ENCODE data around the gene CDKL5. TPM values are rescaled to one million over a fixed set of nuclear protein-coding genes. Genes with fewer than 3 reads are reported as not detected.
"Not testable (repeated sequence)": the region's sequence is repeated elsewhere in the genome, so short reads cannot be mapped to it uniquely, and the experiment has no call there.

Gene CDKL5
- polyA plus RNA-seq, 3 donors from 2014 or later = 1.5 to 2.3 TPM; not detected in 1

DNA sequence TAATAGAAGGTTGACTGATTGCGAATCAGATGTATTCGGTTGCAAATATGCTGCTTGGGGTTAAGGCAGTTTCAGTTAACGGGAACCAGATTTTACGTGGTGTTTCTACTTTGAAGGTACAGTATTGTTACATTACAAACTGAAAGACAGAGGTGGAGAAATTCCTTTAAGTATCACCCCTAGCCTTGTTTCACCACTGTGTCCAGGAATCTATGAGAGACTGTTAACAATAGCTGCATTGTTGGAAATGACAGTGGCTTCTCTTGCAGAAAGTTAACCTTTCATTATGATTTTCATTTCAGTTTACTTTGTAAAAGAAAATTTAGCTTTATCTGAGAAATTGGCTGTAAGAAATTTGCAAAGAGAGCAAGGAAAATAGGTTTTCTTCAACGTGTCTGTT is 2.6 kb downstream of the CDKL5 start:
- H3K36me3 Mint-ChIP-seq = no peaks in the 10 kb centered on the region
- H3K4me1 Mint-ChIP-seq = peaks cover 6 to 17% of the 10 kb centered on the region in 2 donors
- no peak for DNase-seq
- no peak overlapping the region for H3K27ac Mint-ChIP-seq
- no peak overlapping the region for H3K4me3 Mint-ChIP-seq
- no peaks in the 10 kb centered on the region for H3K9me3 Mint-ChIP-seq
- H3K27me3 Mint-ChIP-seq (ENCODE audit: low read depth in 3 of 3) = peaks cover 6 to 19% (median 11%) of the 10 kb centered on the region in 3 donors

DNA sequence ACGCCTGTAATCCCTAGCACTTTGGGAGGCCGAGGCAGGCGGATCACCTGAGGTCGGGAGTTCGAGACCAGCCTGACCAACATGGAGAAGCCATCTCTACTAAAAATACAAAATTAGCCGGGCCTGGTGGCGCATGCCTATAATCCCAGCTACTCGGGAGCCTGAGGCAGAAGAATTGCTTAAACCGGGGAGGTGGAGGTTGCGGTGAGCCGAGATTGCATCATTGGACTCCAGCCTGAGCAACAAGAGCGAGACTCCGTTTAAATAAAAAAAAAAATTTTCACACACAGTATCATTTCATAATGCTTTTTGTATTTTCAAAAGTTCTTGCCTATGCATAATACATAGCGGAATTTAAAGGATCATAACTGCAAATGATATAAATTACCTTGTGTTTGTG is 7.9 kb downstream of the CDKL5 start:
- not testable (repeated sequence) for H3K9me3 Mint-ChIP-seq

DNA sequence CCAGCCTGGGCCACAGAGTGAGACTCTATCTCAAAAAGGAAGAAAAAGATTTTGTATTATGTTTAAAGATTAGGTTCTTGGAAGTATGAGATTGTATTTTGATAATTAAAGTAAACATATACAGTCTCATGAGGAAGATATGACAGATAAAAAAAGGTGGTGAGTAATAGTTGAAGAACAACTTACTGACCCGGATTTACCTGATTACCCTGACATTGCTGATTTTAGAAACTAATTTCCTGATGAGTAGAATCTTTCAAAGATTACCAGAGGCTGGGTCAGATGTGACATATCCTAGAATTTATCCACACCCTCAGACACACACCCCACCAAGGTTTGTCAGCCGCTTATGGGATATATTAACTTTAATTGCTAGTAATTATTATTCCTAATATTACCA is 9.5 kb downstream of the CDKL5 start:
- no peaks in the 10 kb centered on the region for H3K36me3 Mint-ChIP-seq
- H3K4me1 Mint-ChIP-seq = no peaks in the 10 kb centered on the region
- no peak overlapping the region for H3K27ac Mint-ChIP-seq
- peaks cover 0 to 9% (median 2%) of the 10 kb centered on the region in 3 donors for H3K27me3 Mint-ChIP-seq (ENCODE audit: low read depth in 3 of 3)
- H3K4me3 Mint-ChIP-seq = no peak overlapping the region
- DNase-seq = no peak
- no peaks in the 10 kb centered on the region for H3K9me3 Mint-ChIP-seq

More for the DNA sequence above, 7.9 kb downstream of the CDKL5 start:
- not testable (repeated sequence) for H3K36me3 Mint-ChIP-seq, H3K27ac Mint-ChIP-seq, H3K4me1 Mint-ChIP-seq, DNase-seq, H3K4me3 Mint-ChIP-seq
- H3K27me3 Mint-ChIP-seq (ENCODE audit: low read depth in 3 of 3) = peaks cover 1 to 12% (median 4%) of the 10 kb centered on the region in 3 donors

DNA sequence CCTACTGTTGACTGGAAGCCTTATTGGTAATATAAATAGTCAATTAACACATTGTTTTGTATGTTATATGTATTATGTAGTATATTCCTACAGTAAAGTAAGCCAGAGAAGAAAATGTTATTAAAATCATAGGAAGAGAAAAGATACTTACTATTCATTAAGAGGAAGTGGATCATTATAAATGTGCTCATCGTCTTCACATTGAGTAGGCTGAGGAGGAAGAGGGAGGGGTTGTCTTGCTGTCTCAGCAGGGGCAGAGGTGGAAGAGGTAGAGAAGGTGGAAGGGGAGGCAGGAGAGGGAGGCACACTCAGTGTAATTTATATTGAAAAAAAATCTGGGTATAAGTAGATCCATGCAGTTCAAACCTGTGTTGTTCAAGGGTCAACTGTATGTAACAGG is 10.6 kb downstream of the CDKL5 start:
- no peaks in the 10 kb centered on the region for H3K9me3 Mint-ChIP-seq
- peaks cover 0 to 7% (median 2%) of the 10 kb centered on the region in 3 donors for H3K27me3 Mint-ChIP-seq (ENCODE audit: low read depth in 3 of 3)
- H3K27ac Mint-ChIP-seq = no peak overlapping the region
- no peaks in the 10 kb centered on the region for H3K4me1 Mint-ChIP-seq
- DNase-seq = no peak
- no peaks in the 10 kb centered on the region for H3K36me3 Mint-ChIP-seq
- H3K4me3 Mint-ChIP-seq = no peak overlapping the region

DNA sequence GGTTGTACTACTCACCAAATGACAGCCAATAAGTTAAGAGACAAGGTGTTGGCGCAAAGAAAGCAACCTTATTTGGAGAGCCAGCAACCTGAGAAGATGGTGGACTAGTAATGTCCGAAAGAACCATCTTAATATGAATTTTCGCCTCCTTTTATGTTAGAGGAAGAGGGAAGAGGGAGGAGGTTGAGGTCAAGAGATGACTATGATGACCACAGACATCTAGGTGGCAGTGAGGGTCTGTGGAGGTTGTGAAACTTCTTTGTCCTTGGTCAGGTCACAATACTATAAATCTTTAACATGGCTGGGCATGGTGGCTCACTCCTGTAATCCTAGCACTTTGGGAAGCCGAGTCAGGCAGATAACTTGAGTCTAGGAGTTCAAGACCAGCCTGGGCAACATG is 15.4 kb downstream of the CDKL5 start:
- Mint-ChIP-seq H3K27me3 (ENCODE audit: low read depth in 3 of 3) (peaks cover 0 to 2% (median 2%) of the 10 kb centered on the region in 3 donors), H3K4me3 (no peak overlapping the region), H3K4me1 (peaks cover 15 to 21% of the 10 kb centered on the region in 2 donors), H3K27ac (no peak overlapping the region), H3K9me3 (no peaks in the 10 kb centered on the region), H3K36me3 (no peaks in the 10 kb centered on the region)
- DNase-seq = no peak

DNA sequence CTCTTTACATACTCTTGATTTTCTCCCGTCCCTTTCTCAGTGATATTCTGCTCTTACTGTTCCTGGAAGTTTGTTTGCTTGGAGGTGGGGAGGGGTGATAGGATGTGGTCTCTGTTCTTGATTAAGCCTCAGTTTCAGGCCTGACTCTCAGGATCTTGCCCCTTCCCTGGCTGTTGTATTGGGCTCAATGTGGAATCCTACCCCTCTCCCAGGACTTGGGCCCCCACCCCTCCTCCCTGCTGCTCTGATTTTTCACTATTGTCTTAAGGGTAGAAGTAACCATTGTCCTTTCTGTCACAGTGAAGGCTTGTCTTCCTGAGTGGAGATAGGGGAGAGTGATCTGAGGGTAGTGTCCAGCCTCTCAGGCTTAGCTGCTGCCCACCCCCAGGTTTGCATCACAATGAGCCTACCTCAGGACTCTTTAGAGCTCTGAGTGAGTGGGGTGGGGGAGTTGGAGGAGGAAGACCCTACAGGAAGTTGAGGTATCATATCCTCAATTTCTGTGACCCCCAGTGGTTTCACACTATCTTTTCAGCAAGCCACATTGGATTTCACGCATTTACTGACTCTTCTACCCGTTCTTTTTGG is 16.5 kb downstream of the CDKL5 start:
- peaks cover 15 to 21% of the 10 kb centered on the region in 2 donors for H3K4me1 Mint-ChIP-seq
- H3K36me3 Mint-ChIP-seq = no peaks in the 10 kb centered on the region
- DNase-seq = no peak
- H3K27ac Mint-ChIP-seq = peak overlapping the region in 1 of 6 donors; percentile 72
- no peaks in the 10 kb centered on the region for H3K9me3 Mint-ChIP-seq
- peaks cover 0 to 2% (median 2%) of the 10 kb centered on the region in 3 donors for H3K27me3 Mint-ChIP-seq (ENCODE audit: low read depth in 3 of 3)
- H3K4me3 Mint-ChIP-seq = peak overlapping the region in 1 of 5 donors; percentile 23

GRCh38 chrX:18448416-18448815 is 23.0 kb downstream of the CDKL5 start:
- Mint-ChIP-seq H3K27me3 (ENCODE audit: low read depth in 3 of 3) (peaks cover 1 to 4% (median 4%) of the 10 kb centered on the region in 3 donors), H3K36me3 (peaks cover 0 to 5% (median 4%) of the 10 kb centered on the region in 3 donors), H3K9me3 (no peaks in the 10 kb centered on the region), H3K4me3 (no peak overlapping the region), H3K27ac (no peak overlapping the region), H3K4me1 (no peaks in the 10 kb centered on the region)
- no peak for DNase-seq

DNA sequence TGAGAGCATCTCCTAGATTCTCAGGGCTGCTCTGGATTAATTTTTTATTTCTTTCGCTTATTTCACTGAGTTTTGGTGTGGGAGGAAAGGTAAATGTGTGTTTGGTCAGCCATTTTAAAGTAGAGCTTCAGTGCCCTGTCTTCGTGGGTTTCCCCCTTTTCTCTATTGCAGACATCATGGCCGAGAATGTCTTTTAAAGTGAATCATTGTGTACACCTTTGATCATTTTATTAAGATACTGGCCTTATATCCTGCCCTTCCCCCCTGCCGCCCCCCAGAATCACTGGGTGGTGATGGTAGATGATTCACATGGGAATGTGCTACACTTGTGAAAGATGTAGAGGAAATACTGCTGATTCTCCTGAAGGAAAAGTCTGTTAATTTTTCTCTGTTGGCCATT is 23.8 kb downstream of the CDKL5 start:
- Mint-ChIP-seq H3K4me3 (no peak overlapping the region), H3K27ac (no peak overlapping the region), H3K27me3 (ENCODE audit: low read depth in 3 of 3) (peaks cover 1 to 4% (median 4%) of the 10 kb centered on the region in 3 donors), H3K9me3 (no peaks in the 10 kb centered on the region), H3K36me3 (peaks cover 0 to 5% (median 4%) of the 10 kb centered on the region in 3 donors), H3K4me1 (no peaks in the 10 kb centered on the region)
- no peak for DNase-seq

DNA sequence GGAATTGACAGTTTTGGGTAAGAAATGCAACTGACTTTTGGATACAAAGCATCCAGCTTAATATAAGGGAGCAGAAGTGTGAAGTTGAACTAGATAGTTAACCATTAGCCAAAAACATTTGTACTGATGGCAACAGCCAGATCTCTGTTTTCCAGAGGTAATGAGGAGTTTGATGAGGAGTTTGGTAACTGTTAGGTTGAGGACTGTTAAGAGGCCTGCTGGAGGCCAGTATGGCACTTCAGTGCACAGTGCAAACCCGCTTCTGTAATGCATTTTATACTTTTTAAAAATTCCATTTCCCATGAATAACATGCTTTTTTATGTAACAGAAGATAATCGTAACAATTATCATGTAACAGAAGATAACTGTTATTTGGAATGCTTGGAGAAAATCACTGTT is 30.0 kb downstream of the CDKL5 start:
- Mint-ChIP-seq H3K9me3 (no peaks in the 10 kb centered on the region), H3K4me3 (no peak overlapping the region), H3K4me1 (no peaks in the 10 kb centered on the region)

DNA sequence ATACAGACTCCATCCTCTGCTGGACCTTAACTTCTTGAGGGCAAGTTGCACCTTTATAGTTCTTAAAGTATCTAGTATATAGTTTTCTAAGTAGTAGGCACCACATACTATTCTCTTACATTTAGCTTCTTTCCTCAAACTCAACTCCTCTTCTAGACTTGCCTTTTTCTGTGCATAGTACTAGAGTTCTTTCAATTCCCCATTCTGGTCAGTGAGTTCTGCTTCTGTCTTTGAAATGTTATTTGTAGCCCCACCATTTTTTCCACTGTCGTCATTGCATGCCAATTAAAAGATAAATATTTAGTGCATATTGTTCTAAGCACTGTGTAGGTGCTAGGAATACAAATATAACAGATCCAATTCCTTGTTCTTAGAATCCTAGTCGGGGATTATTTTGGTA is 31.6 kb downstream of the CDKL5 start:
- Mint-ChIP-seq H3K27ac (no peak overlapping the region), H3K4me3 (no peak overlapping the region), H3K4me1 (no peaks in the 10 kb centered on the region), H3K9me3 (no peaks in the 10 kb centered on the region), H3K27me3 (ENCODE audit: low read depth in 3 of 3) (no peaks in the 10 kb centered on the region), H3K36me3 (no peaks in the 10 kb centered on the region)
- no peak for DNase-seq

More for the DNA sequence above, 30.0 kb downstream of the CDKL5 start:
- Mint-ChIP-seq H3K27me3 (ENCODE audit: low read depth in 3 of 3) (peaks cover 0 to 1% (median 0%) of the 10 kb centered on the region in 3 donors), H3K36me3 (no peaks in the 10 kb centered on the region), H3K27ac (no peak overlapping the region)
- no peak for DNase-seq

GRCh38 chrX:18461431-18461830 is 36.0 kb downstream of the CDKL5 start:
- no peak overlapping the region for H3K4me3 Mint-ChIP-seq
- H3K9me3 Mint-ChIP-seq = no peaks in the 10 kb centered on the region
- H3K27me3 Mint-ChIP-seq (ENCODE audit: low read depth in 3 of 3) = no peaks in the 10 kb centered on the region
- DNase-seq = no peak
- H3K27ac Mint-ChIP-seq = no peak overlapping the region
- H3K36me3 Mint-ChIP-seq = no peaks in the 10 kb centered on the region
- peaks cover 0 to 1% of the 10 kb centered on the region in 2 donors for H3K4me1 Mint-ChIP-seq

- Mint-ChIP-seq H3K27me3 (ENCODE audit: low read depth in 3 of 3) (no peaks in the 10 kb centered on the region), H3K36me3 (no peaks in the 10 kb centered on the region), H3K9me3 (no peaks in the 10 kb centered on the region), H3K4me1 (peaks cover 0 to 1% of the 10 kb centered on the region in 2 donors), H3K27ac (no peak overlapping the region), H3K4me3 (no peak overlapping the region)
- no peak for DNase-seq
Observed at GRCh38 chrX:18464499-18464898, 39.1 kb downstream of the CDKL5 start.

DNA sequence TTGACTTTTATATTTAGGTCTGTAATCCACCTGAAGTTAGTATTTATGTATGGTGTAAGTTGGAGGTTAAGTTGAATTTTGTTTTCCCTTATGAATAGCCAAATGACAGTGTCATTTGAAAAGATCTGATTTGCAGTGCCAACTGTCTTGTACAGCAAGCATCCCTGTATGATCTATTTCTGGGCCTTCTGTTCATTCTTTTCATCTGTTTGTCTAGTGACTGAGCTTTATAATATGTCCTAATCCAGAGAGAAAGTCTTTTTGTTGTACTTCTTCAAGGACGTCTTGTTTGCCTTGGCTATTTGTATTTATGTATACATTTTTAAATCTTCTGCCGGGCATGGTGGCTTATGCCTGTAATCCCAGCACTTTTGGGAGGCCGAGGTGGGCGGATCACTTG is 39.6 kb downstream of the CDKL5 start:
- H3K4me1 Mint-ChIP-seq = peaks cover 0 to 1% of the 10 kb centered on the region in 2 donors
- no peak for DNase-seq
- no peaks in the 10 kb centered on the region for H3K27me3 Mint-ChIP-seq (ENCODE audit: low read depth in 3 of 3)
- no peaks in the 10 kb centered on the region for H3K9me3 Mint-ChIP-seq
- H3K4me3 Mint-ChIP-seq = no peak overlapping the region
- no peaks in the 10 kb centered on the region for H3K36me3 Mint-ChIP-seq
- no peak overlapping the region for H3K27ac Mint-ChIP-seq

DNA sequence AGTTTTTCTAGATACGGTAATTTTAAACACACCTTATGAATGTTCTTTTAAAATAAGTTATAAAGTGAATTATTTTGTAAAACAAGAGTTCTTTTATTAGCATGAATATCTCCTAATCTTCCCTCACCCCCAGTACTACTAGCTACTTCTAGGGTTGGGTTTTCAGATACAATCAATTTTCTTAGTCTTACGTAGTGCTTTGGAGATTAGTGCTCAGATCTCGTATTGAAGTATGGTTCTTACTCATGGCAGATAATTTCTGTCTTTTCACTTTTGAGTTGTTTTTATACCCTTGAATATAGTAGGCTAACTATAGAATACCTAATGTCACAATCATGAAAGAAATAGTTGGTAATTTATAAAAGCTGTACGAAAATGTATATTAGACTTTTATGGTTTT is 43.2 kb downstream of the CDKL5 start:
- H3K4me1 Mint-ChIP-seq = no peaks in the 10 kb centered on the region
- H3K27ac Mint-ChIP-seq = no peak overlapping the region
- no peaks in the 10 kb centered on the region for H3K9me3 Mint-ChIP-seq
- H3K27me3 Mint-ChIP-seq (ENCODE audit: low read depth in 3 of 3) = no peaks in the 10 kb centered on the region
- H3K4me3 Mint-ChIP-seq = no peak overlapping the region
- no peak for DNase-seq
- H3K36me3 Mint-ChIP-seq = no peaks in the 10 kb centered on the region

DNA sequence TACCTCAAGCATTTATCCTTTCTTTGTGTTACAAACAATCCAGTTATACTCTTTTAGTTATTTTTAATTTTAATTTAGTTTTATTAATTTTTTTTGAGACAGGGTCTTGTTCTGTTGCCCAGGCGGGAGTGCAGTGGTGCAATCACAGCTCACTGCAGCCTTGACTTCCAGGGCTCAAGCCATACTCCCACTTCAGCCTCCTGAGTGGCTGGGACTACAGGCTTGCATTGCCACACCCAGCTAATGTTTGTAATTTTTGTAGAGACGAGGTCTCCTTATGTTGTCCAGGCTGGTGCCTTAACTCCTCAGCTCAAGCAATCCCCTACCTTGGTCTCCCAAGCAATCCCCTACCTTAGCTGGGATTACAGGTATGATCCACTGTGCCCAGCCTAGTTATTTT is 45.9 kb downstream of the CDKL5 start:
- Mint-ChIP-seq H3K36me3 (no peaks in the 10 kb centered on the region), H3K4me3 (no peak overlapping the region), H3K27ac (no peak overlapping the region), H3K4me1 (no peaks in the 10 kb centered on the region), H3K9me3 (peaks cover 0 to 2% (median 0%) of the 10 kb centered on the region in 6 donors), H3K27me3 (ENCODE audit: low read depth in 3 of 3) (peaks cover 0 to 2% (median 0%) of the 10 kb centered on the region in 3 donors)
- DNase-seq = no peak

All from immature natural killer cell (primary cell).